ENCODE data around the gene MPC1L. TPM values are rescaled to one million over a fixed set of nuclear protein-coding genes. Genes with fewer than 3 reads are reported as not detected.
A peak's percentile ranks its signal among the peaks of the same experiment; 100 is the strongest.

MPC1L gene
- total RNA-seq, 6 donors from 2014 or later: not detected

- H3K4me3 ChIP-seq: no peak overlapping the region
- ATAC-seq (ENCODE audit: low FRiP score in 2 of 2): no peak
- no peaks in the 10 kb centered on the region for H3K36me3 ChIP-seq
- DNase-seq: no peak
- H3K27ac ChIP-seq: no peak overlapping the region
- TF ChIP-seq POLR2AphosphoS5 (IDR thresholded peaks at IDR 0.05) (no peak), CTCF (IDR thresholded peaks at IDR 0.05) (no peak), POLR2A (IDR thresholded peaks at IDR 0.05) (no peak), EP300 (IDR thresholded peaks at IDR 0.05) (no peak)
- no peaks in the 10 kb centered on the region for H3K4me1 ChIP-seq
- 81 to 83% methylated on average over 9 of the region's 9 CpGs for WGBS, 2 donors
- no peaks in the 10 kb centered on the region for H3K9me3 ChIP-seq
- no peaks in the 10 kb centered on the region for H3K27me3 ChIP-seq
These were observed 7.3 kb upstream of the MPC1L start for GRCh38 chrX:40615976-40616375.

- no peaks in the 10 kb centered on the region for H3K36me3 ChIP-seq
- DNase-seq: no peak
- no peak overlapping the region for H3K4me3 ChIP-seq
- H3K27me3 ChIP-seq: no peaks in the 10 kb centered on the region
- 87 to 91% methylated on average over 7 of the region's 7 CpGs for WGBS, 2 donors
- TF ChIP-seq POLR2AphosphoS5 (IDR thresholded peaks at IDR 0.05) (no peak), EP300 (IDR thresholded peaks at IDR 0.05) (no peak), POLR2A (IDR thresholded peaks at IDR 0.05) (no peak), CTCF (IDR thresholded peaks at IDR 0.05) (no peak)
- H3K27ac ChIP-seq: no peak overlapping the region
- no peaks in the 10 kb centered on the region for H3K4me1 ChIP-seq
- H3K9me3 ChIP-seq: no peaks in the 10 kb centered on the region
- ATAC-seq (ENCODE audit: low FRiP score in 2 of 2): no peak
These were observed 5.7 kb upstream of the MPC1L start for GRCh38 chrX:40617566-40617965.

- WGBS, 2 donors: 83% methylated on average over 18 of the region's 18 CpGs; no CpG with 5 or more reads in 1 of the 2 donors
- Histone ChIP-seq H3K27ac (no peak overlapping the region), H3K27me3 (no peaks in the 10 kb centered on the region), H3K4me1 (no peaks in the 10 kb centered on the region), H3K36me3 (peaks cover 0 to 13% (median 0%) of the 10 kb centered on the region in 4 donors), H3K4me3 (no peak overlapping the region), H3K9me3 (peaks cover 0 to 4% (median 0%) of the 10 kb centered on the region in 4 donors)
- DNase-seq (no peak), ATAC-seq (ENCODE audit: low FRiP score in 2 of 2) (peak in 1 of 2 donors; percentile 37)
- TF ChIP-seq POLR2A (IDR thresholded peaks at IDR 0.05): no peak
- no peak for TF ChIP-seq CTCF (IDR thresholded peaks at IDR 0.05)
- no peak for TF ChIP-seq EP300 (IDR thresholded peaks at IDR 0.05)
- no peak for TF ChIP-seq POLR2AphosphoS5 (IDR thresholded peaks at IDR 0.05)
These were observed 619 bp upstream of the MPC1L start for GRCh38 chrX:40622479-40623138.

GRCh38 chrX:40623665-40624064, 437 bp downstream of the MPC1L start:
- peak in 1 of 2 donors; percentile 46 for DNase-seq
- Histone ChIP-seq H3K4me3 (no peak overlapping the region), H3K36me3 (peaks cover 0 to 23% (median 4%) of the 10 kb centered on the region in 4 donors), H3K27ac (no peak overlapping the region), H3K4me1 (no peaks in the 10 kb centered on the region), H3K9me3 (peaks cover 0 to 4% (median 0%) of the 10 kb centered on the region in 4 donors), H3K27me3 (no peaks in the 10 kb centered on the region)
- no peak for ATAC-seq (ENCODE audit: low FRiP score in 2 of 2)
- TF ChIP-seq CTCF (IDR thresholded peaks at IDR 0.05) (no peak), POLR2AphosphoS5 (IDR thresholded peaks at IDR 0.05) (no peak), POLR2A (IDR thresholded peaks at IDR 0.05) (no peak), EP300 (IDR thresholded peaks at IDR 0.05) (no peak)
- WGBS, 2 donors: 79 to 84% methylated on average over 8 to 32 of the region's 32 CpGs

GRCh38 chrX:40625294-40625693, 2.1 kb downstream of the MPC1L start:
- no peak for DNase-seq
- Histone ChIP-seq H3K36me3 (peaks cover 0 to 39% (median 12%) of the 10 kb centered on the region in 4 donors), H3K4me3 (no peak overlapping the region), H3K27me3 (no peaks in the 10 kb centered on the region), H3K27ac (no peak overlapping the region), H3K4me1 (no peaks in the 10 kb centered on the region), H3K9me3 (peaks cover 0 to 4% (median 0%) of the 10 kb centered on the region in 4 donors)
- WGBS, 2 donors: 93 to 95% methylated on average over 4 of the region's 4 CpGs
- TF ChIP-seq EP300 (IDR thresholded peaks at IDR 0.05): no peak
- no peak for TF ChIP-seq CTCF (IDR thresholded peaks at IDR 0.05)
- TF ChIP-seq POLR2A (IDR thresholded peaks at IDR 0.05): no peak
- no peak for TF ChIP-seq POLR2AphosphoS5 (IDR thresholded peaks at IDR 0.05)
- no peak for ATAC-seq (ENCODE audit: low FRiP score in 2 of 2)
